OCI-LY1 (cell line): Measurements from ENCODE around the gene PAX3.

Experiments
- EZH2 ChIP-seq: fragments of 200-600 bp; sonication (generic), shearing (Covaris generic); IDR thresholded peaks from 2 replicates; pipeline ENCODE4 v1.8.0; 2017; ENCODE audit warnings: borderline replicate concordance, mixed run types, mild to moderate bottlenecking, antibody characterized with exemption, low read length, moderate library complexity, mixed read lengths
- TF ChIP-seq, protein P1 (sequence below): fragments of 200-600 bp; sonication (generic), shearing (Covaris generic); IDR thresholded peaks from 2 replicates; pipeline ENCODE4 v1.5.1; 2017; ENCODE audit warnings: mild to moderate bottlenecking, antibody characterized with exemption, low read length, moderate library complexity, mixed read lengths

DNA sequence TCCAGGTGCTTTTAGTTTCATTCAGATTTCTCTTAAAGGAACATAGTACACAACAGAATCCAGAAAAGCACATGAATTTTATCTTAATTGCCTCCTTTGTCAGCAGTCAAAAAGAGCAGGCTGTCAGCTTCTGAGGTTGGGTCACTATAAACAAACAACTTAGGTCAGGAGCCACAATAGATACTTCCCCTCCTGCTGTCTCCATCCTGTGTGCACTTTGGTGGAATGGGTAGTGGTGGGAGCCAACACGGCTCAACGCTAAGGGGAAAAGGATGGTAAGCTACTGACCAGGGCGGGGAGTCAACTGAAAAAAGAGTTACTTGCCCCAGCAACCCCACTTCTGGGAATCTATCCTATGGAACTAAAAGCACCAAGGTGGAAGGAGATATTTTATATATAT, 121.9 kb downstream of the PAX3 start:
- TF ChIP-seq, protein P1, sequence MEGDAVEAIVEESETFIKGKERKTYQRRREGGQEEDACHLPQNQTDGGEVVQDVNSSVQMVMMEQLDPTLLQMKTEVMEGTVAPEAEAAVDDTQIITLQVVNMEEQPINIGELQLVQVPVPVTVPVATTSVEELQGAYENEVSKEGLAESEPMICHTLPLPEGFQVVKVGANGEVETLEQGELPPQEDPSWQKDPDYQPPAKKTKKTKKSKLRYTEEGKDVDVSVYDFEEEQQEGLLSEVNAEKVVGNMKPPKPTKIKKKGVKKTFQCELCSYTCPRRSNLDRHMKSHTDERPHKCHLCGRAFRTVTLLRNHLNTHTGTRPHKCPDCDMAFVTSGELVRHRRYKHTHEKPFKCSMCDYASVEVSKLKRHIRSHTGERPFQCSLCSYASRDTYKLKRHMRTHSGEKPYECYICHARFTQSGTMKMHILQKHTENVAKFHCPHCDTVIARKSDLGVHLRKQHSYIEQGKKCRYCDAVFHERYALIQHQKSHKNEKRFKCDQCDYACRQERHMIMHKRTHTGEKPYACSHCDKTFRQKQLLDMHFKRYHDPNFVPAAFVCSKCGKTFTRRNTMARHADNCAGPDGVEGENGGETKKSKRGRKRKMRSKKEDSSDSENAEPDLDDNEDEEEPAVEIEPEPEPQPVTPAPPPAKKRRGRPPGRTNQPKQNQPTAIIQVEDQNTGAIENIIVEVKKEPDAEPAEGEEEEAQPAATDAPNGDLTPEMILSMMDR, result no peak
- TF ChIP-seq EZH2, result no peak
